GM19397 (cell line): Measurements from ENCODE around the gene TIMP3.
"Not testable (repeated sequence)": the region's sequence is repeated elsewhere in the genome, so short reads cannot be mapped to it uniquely, and the experiment has no call there.

Experiments used
- ATAC-seq: cut with Tn5 transposase; IDR thresholded peaks from one replicate; pipeline ENCODE4 v1.9.1; 2021; ENCODE audit warnings: mild to moderate bottlenecking, moderate library complexity; ENCODE audit not compliant: unreplicated experiment

Gene TIMP3

DNA sequence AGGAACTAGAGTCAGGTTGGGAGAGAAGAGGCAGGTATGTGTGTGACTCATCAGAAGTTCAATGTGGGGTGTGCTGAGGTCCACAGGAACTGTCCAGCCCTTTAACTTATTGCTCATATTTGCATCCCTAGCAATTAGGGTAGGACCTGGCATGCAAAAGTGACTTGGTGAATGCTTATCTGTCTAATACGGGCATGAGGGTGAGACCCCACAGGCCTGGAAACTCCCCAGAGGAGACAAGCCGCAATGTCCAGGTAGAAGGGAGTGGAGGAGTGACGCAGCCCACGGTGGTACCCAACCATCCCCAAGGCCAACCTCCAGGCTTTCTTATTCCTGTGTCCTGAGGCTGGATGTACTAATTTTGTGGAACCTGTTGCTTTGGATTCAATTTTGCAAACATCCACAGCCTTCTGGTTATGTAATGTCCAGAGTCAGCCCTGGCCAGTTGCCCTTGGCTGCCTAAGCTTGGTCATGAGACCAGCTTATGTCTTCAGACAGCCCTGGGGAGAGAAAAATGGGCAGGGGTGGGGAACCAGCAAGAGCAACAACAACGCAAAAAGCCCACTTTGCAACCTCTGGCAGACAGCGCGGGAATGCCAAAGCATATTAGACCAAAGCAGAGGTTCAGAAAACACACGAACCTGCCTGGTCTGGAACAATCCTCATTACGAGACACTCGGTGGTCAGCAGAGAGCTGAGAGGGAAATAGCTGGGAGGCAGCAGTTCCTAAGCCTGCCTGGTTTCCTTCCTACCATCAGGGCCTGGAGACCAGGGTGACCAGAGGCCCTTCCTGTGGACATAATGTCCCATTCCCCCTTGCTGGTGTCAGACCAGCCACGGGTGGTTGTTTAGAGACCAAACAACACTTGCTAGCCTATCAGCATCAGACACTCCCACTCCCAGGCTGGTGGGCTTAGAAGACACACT is 49.3 kb downstream of the TIMP3 start:
- ATAC-seq: no peak

DNA sequence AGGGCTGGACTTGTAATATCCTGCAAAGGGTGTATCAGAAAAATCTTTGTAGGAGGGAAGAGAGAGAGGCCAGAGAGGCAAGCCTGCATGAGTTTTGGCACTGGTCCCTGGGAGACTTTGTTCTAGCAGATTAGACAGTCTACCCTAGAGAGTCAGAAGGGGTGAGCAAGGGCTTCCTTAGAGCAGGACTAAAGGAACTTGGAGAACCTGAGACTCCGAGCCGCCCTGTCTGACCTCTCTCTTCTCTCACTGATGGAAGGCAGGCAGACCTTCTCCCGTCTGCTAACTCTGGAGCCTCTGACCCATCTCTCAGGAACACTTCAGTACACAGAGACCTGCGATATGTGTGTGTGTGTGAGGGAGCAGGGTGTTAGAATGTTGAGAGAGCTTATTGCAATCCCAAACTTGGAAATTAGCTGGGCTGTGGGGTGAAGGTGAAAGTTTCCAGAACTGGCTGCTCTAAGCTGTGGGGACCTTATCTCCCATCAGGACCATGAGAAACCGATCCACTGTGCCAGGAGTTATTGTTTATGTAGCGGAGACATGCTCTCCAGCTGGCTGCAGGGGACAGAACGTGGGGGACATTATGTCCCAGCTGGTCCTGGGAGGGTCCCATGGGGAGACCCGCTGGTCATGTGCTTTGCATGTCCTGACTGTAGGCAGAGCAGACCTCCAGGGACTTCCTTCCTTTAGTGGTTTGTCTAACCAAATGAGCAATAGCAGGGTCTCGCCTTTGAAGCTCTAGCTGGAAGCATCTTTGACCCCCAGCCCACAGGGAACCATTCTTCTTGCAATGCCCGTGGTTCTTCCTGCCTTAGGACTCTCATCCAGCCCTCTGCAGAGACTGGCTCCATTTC is 51.1 kb downstream of the TIMP3 start:
- ATAC-seq: no peak

DNA sequence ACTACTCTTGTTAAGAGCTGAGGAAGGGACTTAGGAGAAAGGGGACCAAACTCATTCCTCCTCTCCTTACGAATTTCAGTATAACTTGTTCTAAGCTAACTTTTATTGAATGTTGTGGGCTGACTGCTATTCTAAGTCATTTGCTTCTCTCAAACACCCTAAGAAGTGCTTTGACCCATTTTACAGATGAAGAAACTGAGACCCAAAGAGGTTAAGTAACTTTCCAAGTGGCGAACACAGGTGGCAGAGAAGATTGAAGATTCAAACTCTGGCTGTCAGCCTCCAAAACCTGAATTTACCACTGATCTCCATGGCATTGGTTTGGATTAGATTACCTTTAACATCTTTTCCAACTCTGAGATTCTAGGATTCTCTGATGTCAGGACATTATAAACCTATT is 52.2 kb downstream of the TIMP3 start:
- no peak for ATAC-seq

DNA sequence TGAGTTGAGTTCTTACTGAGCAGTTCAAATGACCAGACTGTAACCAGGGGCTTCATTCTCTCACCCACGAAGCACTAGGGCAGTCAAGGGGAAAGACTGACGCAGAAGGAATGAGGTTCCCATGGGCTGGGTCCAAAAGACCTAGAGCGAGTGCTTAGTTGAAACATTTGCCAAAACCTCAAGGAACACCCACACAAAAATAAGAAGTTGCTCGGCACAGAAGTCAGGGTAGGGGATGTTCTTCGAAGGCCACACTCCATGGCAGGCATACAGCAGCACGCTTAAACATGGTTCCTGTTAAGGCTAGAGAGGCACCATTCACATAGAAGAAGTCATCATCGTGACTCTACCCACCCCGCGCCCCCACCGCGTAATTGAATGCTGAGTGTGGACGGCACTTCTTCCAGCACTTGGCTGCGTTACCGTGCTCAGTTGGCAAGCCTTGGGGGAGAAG is 52.9 kb downstream of the TIMP3 start:
- ATAC-seq: no peak

DNA sequence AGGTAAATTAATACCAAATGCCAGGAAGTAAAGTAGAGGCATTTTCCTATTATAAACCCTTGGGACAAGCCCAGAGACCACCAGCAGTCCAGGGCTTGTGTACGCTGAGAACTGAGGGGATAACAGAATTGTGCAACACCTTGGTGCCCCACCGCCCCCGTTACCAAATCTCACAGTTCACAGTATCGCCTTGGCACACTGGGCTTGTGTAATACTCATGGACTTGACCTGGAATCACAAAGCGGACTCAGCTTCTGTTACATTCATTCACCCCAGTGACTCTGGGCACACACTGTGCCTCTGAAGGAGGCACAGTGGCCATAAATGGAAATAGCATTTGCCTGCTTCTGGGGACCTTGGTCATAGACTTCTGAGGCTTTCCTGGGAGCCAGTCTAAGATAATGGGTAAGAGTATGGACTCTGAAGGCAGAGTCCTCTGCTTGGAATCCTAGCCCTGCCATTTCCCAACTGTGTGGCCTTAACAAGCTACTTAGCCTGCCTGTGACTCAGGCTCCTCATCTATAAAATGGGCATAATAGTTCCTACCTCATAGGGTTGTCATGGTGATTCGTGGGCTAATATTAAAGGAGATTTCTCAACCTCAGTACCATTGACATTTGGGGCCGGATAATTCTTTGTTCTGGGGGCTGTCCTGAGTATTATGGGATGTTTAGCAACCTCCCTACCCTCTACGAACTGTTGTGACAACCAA is 53.7 kb downstream of the TIMP3 start:
- ATAC-seq: no peak

DNA sequence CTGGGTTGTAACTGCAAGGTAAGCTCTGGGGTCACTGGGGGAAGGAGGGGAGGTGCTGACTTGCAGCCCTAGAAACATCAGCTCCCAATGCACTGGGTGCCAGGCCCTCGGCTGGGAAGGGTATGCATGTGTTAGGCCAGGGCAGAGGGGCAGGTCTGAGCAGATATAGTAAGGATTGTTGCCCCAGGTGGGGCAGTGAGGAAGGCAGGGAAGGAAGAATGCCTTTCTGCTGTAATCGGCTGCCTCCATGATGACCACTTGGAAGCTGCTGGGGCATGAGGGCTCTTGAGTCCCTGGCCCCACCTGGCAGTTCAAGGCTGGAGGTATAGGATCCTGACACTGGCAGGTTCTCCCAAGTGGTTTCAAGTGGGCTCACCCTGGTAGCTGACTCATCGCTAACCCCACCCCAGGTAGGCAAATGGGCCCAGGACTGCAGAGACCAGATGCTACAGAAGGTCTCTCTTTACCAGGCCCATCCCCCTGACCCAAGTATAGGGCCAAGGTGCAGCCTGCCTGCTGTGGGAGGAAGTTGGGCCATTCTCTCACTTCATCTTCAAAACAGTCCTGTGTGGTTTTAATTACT is 56.7 kb downstream of the TIMP3 start:
- no peak for ATAC-seq

DNA sequence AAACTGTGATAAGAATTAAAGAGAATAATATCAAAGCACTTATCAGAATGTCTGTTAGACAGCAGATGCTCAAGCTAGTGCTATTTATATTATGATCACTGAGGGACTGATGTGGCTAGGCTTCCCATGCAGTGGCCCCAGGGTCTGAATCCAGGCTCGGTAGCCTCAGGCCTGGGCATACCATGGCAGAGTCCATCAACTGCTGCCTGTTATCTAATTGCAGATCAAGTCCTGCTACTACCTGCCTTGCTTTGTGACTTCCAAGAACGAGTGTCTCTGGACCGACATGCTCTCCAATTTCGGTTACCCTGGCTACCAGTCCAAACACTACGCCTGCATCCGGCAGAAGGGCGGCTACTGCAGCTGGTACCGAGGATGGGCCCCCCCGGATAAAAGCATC is 57.5 kb downstream of the TIMP3 start:
- no peak for ATAC-seq

DNA sequence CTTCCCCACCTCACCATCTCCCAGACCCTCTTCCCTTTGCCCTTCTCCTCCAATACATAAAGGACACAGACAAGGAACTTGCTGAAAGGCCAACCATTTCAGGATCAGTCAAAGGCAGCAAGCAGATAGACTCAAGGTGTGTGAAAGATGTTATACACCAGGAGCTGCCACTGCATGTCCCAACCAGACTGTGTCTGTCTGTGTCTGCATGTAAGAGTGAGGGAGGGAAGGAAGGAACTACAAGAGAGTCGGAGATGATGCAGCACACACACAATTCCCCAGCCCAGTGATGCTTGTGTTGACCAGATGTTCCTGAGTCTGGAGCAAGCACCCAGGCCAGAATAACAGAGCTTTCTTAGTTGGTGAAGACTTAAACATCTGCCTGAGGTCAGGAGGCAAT is 58.2 kb downstream of the TIMP3 start:
- ATAC-seq: no peak

DNA sequence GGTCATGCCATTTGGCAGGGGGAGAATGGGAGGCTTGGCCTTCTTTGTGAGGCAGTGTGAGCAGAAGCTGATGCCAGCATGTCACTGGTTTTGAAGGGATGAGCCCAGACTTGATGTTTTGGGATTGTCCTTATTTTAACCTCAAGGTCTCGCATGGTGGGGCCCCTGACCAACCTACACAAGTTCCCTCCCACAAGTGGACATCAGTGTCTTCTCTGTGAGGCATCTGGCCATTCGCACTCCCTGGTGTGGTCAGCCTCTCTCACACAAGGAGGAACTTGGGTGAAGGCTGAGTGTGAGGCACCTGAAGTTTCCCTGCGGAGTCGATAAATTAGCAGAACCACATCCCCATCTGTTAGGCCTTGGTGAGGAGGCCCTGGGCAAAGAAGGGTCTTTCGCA is 59.8 kb downstream of the TIMP3 start:
- no peak for ATAC-seq

DNA sequence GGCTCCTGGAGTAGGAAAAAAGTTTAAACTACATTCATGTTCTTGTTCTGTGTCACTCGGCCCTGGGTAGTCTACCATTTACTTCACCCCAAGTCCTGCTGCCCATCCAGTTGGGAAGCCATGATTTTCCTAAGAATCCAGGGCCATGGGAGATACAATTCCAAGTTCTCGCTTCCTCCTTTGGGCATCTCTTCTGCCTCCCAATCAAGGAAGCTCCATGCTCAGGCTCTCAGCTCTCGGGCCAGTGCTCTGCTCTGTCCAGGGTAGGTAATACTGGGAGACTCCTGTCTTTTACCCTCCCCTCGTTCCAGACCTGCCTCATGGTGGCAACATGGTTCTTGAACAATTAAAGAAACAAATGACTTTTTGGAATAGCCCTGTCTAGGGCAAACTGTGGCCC is 60.6 kb downstream of the TIMP3 start:
- ATAC-seq: no peak

DNA sequence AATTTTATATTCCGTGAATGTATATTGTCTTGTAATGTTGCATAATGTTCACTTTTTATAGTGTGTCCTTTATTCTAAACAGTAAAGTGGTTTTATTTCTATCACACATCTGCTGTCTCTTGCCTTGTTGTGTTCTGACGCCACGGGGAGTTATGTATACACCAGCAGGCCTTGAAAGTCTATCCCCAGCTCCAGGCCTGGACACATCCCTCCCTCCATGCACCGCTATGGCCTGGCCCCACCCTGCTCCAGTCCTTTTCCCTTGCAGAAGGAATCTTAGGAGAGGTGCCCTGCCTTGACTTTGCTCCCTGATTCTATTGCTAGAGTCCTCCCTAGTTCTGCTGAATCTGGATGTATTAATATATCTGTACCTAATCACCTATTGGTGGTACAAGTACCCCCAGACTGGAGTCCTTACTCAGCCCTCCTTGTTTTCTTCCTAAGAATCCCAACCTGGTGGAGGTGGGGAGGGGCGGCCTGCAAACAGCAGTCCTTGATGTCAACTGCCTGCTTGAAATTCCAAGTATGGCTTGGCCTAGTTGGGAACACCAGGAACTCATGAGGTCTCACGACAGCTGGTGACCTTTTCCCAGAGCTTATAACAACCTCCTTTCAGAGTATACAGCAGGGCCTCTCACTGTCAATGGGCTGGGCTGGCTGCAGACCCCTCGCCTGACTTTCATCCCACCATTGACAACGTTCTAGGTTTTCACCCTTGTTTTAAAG is 61.6 kb downstream of the TIMP3 start:
- ATAC-seq: no peak

DNA sequence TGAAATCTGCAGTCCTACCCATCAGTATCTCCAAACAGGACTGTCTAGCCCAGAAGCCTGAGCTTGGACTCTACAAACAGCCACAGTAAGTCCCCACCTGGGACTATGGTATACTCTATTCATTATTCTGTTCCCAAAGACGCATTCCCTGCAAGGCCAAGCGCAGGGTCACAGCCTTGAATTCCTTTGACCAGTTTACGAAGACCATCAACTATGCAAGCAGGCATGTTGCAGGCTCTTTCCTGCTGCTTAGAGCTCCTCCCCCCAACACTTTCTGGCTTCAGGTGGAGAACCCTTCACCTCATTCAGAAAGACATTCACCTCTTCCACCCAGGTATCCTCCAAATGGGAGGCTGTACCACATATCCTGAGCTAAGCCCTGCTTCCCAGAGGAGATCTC is 62.5 kb downstream of the TIMP3 start:
- no peak for ATAC-seq

DNA sequence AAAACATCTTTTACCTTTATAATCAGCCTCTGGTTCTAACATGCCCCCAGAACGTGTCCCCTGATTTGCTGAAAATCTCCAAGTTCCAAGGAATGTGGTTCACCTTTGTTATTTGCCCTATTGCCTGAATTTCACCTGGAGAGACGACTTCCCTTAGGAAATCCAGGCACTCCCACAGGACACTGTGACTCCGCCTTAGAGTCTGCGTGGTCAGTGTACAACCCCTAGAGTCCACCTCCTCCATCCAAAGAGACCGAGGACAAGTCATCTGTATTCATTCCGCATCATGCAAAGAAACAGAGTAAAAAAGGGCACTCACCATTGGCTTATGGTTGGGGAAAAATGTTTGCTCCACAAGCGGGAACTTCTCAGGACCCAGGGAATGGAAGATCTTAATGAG is 63.1 kb downstream of the TIMP3 start:
- no peak for ATAC-seq

DNA sequence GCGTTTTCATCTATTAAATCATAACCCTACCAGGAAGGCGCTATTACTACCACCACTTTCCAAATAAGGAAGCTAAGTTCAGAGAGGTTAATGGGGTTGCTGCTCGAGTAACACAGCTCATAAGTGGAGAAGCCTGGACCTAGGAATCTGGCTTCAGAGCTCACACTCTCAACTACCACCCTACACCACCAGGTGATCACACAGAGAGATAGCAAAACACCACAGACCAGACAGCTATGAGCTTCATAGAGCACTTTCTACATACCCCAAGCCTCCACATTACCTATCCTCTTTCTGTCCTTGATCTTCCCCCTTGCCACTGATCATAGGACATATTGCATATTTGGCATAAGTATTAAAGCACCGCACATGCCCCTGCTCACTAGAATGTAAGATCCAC is 65.4 kb downstream of the TIMP3 start:
- no peak for ATAC-seq

DNA sequence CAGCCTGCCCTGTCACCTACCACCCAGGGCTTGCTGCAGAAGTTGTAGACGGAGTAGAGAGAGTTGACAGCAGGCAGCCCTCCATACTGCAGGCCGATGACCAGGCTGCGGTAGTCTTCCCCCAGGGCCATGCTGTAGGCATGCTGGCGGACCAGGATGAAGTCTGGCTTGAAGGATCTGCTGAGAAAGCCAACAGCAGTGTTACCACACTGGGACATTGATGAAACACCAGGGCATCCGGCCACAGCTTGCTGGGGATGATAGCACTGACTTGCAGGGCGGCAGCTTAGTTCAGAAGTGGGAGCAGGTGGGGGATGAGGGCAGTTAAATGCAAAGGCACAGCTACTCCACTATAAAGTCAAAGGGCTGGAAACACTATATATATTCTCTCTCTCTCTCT is 67.4 kb downstream of the TIMP3 start:
- ATAC-seq: no peak

DNA sequence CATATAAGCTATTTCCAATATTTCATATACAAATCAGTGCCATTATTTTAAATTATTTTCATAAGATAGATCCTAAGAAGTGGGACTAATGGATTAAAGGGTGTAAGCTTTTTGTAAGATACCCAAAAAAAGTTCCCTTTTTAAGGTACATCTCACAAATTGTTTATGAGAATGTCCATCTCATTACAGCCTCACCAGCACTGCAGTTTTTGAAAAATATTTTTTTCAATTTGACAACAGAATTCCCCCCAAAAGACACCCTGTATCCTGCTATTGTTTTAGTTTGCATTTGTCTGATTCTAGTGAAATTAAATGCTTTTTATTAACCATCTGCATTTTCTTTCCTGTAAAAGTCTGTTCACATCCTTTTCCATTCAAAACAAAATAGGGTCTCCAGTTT is 69.0 kb downstream of the TIMP3 start:
- no peak for ATAC-seq

DNA sequence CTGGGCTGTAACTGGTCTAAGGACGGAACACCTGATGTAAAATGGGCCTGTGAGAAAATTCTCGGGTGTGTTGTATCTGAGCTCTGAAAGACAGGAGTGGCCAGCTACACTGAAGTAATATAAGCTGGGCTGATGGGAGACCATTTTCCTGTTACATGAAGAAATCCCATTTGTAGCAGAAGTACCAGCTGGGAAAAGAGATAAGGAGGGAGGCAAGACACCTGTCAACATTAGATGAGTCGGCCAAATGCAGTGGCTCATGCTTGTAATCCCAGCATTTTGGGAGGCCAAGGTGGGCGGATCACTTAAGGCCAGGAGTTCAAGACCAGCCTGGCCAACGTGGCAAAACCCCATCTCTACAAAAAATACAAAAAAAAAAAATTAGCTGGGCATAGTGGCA is 72.1 kb downstream of the TIMP3 start:
- ATAC-seq: not testable (repeated sequence)

DNA sequence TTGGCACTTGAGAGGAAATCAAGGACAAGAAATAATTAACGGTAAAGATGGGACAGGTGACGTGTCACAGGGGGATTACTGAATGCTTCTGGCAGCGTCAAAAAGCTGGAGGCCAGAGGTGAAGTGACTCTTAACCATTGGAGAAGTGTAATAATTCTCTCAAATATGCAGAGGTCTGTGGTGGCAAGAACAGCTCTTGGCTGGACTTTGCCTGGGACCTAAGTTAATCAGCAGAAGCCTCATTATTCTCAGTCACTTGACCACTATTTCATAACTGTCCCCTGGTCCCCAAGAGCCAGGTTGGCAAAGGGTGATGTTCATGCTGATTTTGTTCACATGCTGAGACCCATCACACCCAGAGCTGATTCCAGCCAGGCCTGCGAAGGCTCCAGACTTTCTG is 72.9 kb downstream of the TIMP3 start:
- no peak for ATAC-seq

DNA sequence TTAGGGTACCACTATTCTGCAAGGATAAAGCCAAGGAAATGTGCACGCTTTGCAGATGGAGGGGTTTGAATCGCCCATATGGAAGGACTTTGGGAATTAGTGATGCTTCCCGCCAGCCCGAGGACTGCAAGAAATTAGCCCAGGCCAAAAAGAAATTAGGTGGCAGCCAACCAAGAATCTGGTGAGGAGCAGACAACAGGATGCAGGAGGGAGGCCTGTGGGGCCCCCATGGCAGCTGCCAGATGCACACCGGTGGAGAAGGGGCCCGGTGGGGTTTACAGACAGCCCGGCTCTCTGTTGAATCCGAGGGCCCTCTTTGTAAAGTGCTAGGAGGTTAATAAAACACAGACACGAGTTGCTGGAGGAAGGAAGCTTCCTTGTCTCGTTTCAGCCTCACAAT is 73.5 kb downstream of the TIMP3 start:
- ATAC-seq: no peak

DNA sequence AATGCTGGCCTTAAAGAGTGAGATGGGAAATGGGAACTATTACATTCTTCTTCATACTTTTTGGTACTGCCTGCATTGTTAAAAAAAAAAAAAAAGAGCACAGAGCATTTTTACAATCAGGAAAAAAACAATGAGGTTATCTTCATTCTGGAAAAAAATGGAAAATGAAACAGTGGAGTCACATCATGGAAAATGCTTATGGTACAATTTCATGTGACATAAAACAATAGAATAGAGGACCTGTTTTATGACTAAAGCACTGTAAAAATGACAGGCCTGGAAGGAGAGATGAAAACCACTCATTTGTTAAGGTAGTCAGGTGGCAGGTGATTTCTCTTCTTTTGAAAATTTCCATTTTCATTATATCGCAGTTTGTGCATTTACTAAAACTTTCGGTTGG is 75.0 kb downstream of the TIMP3 start:
- ATAC-seq: no peak
